ENCODE results near the gene S100A12.
"Not testable (repeated sequence)": the region's sequence is repeated elsewhere in the genome, so short reads cannot be mapped to it uniquely, and the experiment has no call there.

Gene S100A12

GRCh38 chr1:153375511-153375910 lies at the start of gene S100A12:
Gene S100A12, minus strand, starts transcription at chr1:153375621. Its CDS starts 1,029 bp downstream, at chr1:153374592.
- no peak for DNase-seq

GRCh38 chr1:153422450-153423068 lies 47.1 kb upstream of the S100A12 start:
- peak; percentile 82 for DNase-seq

DNA sequence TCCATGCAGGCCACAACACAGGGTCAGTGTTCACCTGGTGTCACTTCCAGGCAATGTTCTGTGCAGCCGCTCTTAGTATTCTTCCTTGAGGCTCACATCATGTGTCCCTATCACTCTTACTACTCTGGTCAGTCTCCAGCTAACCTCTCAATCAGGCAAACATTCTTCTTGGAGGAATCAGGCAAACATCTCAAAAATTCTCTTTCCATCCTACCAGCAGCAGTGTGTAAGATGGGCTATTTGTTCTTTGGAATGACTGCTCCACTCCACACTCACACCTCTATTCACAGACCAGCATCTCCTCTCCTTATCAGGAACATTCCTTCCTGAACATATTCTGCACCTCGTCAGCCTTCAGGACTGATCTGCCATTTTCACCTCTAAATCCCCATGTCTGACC lies 44.9 kb upstream of the S100A12 start:
- DNase-seq: no peak

- DNase-seq: not testable (repeated sequence)
These were observed 44.0 kb upstream of the S100A12 start for GRCh38 chr1:153419436-153419793.

DNA sequence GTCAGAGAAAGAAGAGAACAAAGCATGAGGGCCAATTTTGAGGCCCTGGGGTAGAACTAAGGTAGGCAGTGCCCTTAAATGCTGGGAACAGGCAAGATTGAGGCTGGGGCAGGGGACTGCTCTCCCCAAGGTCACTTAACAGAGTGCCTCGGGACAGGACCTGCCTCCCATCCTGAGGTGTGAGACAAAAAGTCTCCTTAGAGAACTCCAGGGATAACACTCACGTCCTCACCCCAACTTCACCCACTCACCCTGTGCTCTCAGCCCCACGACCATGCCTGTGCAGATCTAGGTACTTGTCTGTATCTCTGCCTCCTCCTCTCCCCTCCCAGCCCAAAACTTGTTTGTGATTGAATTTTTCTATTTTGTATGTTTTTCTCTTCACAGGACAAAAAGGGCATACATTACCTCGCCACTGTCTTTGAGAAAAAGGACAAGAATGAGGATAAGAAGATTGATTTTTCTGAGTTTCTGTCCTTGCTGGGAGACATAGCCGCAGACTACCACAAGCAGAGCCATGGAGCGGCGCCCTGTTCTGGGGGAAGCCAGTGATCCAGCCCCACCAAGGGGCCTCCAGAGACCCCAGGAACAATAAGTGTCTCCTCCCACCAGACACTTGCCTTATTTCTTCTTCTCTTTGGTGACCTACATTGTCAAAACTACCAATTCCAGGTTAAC lies 43.5 kb upstream of the S100A12 start:
- DNase-seq: not testable (repeated sequence)

DNA sequence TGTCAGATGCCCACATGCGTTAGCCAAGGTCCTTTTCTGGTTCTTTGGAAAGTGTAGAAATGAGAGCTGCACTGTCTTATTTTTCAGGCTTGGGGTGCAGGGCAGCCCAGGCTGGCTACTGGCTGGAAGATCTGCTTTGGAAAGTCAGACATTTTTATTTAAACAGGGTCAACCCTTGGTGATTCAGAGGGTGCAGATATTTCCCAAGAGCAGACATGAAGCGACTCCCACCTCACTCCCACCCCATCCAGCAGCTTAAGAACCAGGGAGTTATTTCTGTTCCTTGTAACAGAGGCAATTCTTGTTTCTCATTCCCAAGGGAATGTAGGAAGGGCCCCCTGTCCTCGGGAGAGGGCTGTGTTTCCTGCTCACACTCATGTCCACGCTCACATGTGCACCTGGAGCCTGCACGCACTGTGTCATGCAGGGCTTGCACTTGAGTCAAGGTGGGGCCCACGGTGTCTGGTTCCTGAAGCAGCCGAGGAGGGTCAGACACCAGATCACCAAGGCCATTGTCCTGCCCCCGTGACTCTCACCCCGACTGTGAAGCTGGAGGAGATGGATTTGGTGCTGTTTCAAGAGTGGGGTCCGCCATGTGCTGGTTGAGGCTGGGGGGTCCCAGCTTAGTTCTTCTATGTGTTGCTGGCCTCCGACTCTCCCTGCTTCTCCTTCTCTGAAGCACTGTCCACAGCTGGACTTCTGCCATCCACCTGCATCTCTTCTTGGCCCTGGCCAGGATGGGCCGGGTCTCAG lies 41.9 kb upstream of the S100A12 start:
- no peak for DNase-seq

GRCh38 chr1:153415850-153416570 lies 40.6 kb upstream of the S100A12 start, which contains the start of gene S100A7A:
Gene S100A7A, plus strand, starts transcription at chr1:153416520. Its CDS starts 1,563 bp downstream, at chr1:153418083.
- DNase-seq: no peak

GRCh38 chr1:153413961-153414360 lies 38.5 kb upstream of the S100A12 start:
- not testable (repeated sequence) for DNase-seq

DNA sequence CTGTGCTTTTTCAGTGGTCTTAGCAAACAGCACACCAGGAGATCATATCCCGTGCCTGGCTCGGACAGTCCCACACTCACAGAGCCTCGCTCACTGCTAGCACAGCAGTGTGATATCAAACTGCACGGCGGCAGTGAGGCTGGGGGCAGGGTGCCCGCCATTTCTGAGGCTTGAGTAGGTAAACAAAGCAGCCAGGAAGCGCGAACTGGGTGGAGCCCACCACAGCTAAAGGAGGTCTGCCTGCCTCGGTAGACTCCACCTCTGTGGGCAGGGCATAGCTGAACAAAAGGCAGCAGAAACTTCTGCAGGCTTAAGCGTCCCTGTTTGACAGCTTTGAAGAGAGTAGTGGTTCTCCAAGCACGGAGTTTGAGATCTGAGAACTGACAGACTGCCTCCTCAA lies 31.9 kb upstream of the S100A12 start:
- DNase-seq: not testable (repeated sequence)

DNA sequence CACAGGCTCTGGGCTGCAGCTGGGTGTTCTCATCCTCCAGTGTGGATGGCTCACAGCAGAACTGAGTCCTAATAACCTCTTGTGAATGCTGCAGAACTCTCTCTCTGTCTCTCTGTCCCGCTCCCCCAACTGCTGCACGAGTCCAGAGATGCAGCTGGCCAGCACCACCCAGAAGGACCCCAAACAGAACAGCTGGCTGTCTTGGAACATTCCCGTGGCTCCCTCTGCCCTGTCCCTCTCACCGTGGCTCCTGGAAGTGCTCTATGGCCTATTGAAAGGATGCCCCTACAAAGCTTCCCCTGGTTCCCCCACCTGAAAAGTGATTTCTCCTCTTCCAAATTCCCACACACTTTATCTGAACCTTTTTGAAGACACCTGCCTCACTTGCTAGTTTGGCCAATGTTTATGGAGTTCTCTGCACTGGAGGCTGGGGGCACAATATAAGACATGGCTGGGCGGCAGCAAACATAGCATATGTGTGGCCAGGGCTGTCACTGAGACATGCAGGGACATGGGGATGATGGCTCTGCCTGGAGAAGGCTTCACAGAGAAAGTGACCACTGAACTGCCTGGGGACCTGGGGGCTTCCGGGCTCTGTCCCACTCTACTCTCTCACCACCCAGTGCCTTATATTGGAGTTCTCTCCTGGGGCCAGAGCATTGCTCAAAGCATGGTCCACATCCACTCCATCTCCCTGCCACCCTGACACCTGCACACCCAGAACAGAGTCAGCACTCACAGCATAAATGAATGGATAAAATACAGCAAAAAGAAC lies 30.6 kb upstream of the S100A12 start:
- not testable (repeated sequence) for DNase-seq

DNA sequence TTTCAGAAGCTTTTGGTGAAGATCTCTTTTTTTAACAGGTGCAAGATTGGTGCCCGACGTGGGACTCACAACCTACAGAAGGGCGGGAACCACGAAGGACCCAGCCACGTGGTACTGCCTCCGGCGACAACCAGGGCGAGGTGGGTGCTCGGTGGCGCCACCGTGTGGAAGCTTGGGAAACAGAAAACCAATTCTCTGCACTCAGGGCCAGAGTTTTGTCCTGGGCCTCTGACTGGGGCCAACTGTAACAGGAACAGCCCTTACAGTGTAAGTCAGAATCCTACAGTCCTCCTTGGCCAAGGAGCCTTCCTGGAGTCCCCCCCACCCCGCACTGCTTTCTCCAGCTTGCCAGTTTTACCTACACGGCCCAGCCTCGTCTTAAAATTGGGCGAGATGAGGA lies 29.3 kb upstream of the S100A12 start:
- peak; percentile 31 for DNase-seq

GRCh38 chr1:153404086-153404635 lies 28.7 kb upstream of the S100A12 start:
- DNase-seq: no peak

DNA sequence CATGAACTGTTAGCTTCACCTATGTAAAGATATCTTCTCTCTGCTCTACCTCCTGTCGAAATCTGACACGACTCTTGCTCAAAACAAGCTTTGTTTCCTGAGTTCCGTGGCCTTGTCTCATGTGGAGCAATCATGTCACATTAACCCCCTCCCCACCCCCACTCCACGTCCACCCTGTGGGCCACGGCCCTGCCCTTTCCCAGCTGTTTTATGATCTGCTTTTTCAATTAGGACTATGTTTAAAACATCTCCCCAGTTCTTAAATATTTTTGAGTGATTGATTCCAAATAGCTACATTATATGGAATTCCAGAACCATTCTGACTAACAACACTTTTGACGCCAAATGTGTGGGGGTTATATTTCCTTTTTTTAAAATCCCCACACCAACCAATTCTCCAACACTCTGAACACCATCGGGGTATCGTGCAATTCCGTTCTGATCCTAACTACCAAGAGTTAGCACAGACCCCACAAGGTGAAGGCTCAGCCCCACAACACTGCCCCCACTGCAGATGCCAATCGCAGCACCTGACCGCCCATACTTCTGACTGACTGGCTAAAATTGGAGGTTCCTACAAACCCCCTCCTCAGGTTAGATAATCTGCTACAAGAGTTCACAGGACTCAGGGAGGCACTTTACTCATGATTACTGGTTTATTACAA lies 28.1 kb upstream of the S100A12 start:
- DNase-seq: no peak

DNA sequence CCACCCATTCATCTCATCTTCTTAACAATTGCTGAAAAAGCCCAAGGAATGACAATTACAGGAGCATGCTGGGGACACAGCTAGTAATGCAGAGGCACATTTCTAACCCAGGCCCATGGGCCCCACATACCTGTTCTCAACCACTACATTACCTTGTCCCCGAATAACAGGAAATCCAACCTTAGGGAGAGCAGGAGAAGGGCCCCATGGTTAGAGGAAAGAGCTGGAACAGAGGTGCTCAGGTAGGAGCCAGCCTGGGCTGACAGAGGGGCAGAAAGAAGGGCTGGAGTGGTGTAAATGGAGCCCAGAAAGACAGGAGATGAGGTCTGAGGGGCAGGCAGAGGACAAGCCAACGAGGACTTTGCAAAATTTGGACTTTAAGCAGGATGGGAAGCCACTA lies 26.8 kb upstream of the S100A12 start:
- DNase-seq: no peak

- no peak for DNase-seq
These were observed 26.0 kb upstream of the S100A12 start for GRCh38 chr1:153401461-153401860.

DNA sequence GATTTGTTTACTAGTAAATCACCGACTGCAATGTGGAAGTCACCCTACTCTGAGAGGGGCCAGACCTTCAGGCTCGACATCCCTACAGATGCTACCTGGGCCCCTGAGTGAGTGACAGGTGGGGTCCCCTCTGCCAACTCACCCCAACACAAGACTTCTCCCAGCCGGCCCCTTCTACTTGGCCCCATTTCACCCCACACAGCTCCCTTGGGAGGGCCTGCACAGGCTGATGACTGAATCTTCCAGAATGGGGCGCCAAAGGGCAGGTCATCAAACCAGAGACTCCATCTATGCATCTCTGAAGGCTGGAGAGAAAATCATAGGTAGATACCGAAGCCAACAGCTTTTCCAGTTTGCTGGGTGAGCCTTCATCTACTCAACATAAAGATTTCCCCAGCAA lies 24.8 kb upstream of the S100A12 start:
- DNase-seq: no peak

- no peak for DNase-seq
These were observed 24.1 kb upstream of the S100A12 start for GRCh38 chr1:153399401-153400055.

GRCh38 chr1:153397924-153398651 lies 22.7 kb upstream of the S100A12 start:
- DNase-seq: no peak

GRCh38 chr1:153397051-153397923 lies 21.9 kb upstream of the S100A12 start:
- no peak for DNase-seq

Data from femur (tissue), 1 donor.